Peyer's patch (tissue), 4 donors: Measurements from ENCODE around the gene CCDC15. TPM values are rescaled to one million over a fixed set of nuclear protein-coding genes. Genes with fewer than 3 reads are reported as not detected.

Source experiments
- DNase-seq, 3 donors: peaks; one replicate each; pipeline ENCODE4 v3.0.0-alpha.2; 2017 to 2019
- H3K27ac ChIP-seq, 4 donors: fragments of 200-600 bp; sonication (generic); one replicate each; pipeline ENCODE4 v1.5.1; 2016 to 2019
- H3K27me3 ChIP-seq, 2 donors: fragments of 200-600 bp; sonication (generic); one replicate each; pipeline ENCODE4 v1.5.1; 2019
- H3K36me3 ChIP-seq, 3 donors: fragments of 200-600 bp; sonication (generic); one replicate each; pipeline ENCODE4 v1.5.1; 2016 to 2019
- H3K4me1 ChIP-seq, 4 donors: fragments of 200-600 bp; sonication (generic); one replicate each; pipeline ENCODE4 v1.5.1; 2016 to 2019
- H3K4me3 ChIP-seq, 4 donors: fragments of 200-600 bp; sonication (generic); 1 replicate in 3 of 4; 2 replicates in 1 of 4; pipeline ENCODE4 v1.5.1; 2016 to 2019; ENCODE audit warnings: mild to moderate bottlenecking in 1 of 4
- H3K9me3 ChIP-seq, 4 donors: fragments of 200-600 bp; sonication (generic); one replicate each; pipeline ENCODE4 v1.5.1; 2016 to 2019; ENCODE audit warnings: mild to moderate bottlenecking in 1 of 4
- CTCF ChIP-seq, 6 experiments: fragments of 450-650 bp in 4 of 6; fragments of 200-600 bp in 2 of 6; sonication (generic) in 1 of 6; IDR thresholded peaks; one replicate each; pipeline ENCODE4 v1.5.1; 2017 to 2019; ENCODE audit warnings: antibody characterized with exemption in 6 of 6, mild to moderate bottlenecking in 3 of 6, moderate library complexity in 1 of 6
- POLR2A ChIP-seq, 2 donors: fragments of 450-650 bp; IDR thresholded peaks; one replicate each; pipeline ENCODE4 v1.5.1; 2017; ENCODE audit warnings: antibody characterized with exemption in 2 of 2, mild to moderate bottlenecking in 2 of 2, moderate library complexity in 2 of 2
- total RNA-seq, 4 donors: library from RNA; depleted of rRNA; stranded (reverse); fragments of >200 nt; gene quantifications; one replicate each; pipeline ENCODE4 v1.1.0, GENCODE V29; 2016

CCDC15 gene
- total RNA-seq, 4 donors from 2014 or later = 0.35 to 7.4 (median 1.8) TPM

- H3K27me3 ChIP-seq = no peaks in the 10 kb centered on the region
- no peak for DNase-seq
- H3K4me1 ChIP-seq = no peaks in the 10 kb centered on the region
- H3K4me3 ChIP-seq = no peak overlapping the region
- no peaks in the 10 kb centered on the region for H3K9me3 ChIP-seq
- H3K36me3 ChIP-seq = no peaks in the 10 kb centered on the region
- TF ChIP-seq POLR2A (IDR thresholded peaks at IDR 0.05) (no peak), CTCF (IDR thresholded peaks at IDR 0.05) (no peak)
- H3K27ac ChIP-seq = no peak overlapping the region
These were observed 136.8 kb downstream of the CCDC15 start for GRCh38 chr11:125090816-125091215.

Other genes with a start within 250 kb of the CCDC15 start
- gene NRGN, start 214.3 kb upstream of the CCDC15 start, total RNA-seq = 10 to 100 TPM in 1 of 4 donors, under 1 TPM in 1, not detected in 2; 0.67 to 10.7 TPM
- gene VSIG2, start 201.9 kb upstream of the CCDC15 start, total RNA-seq = not detected
- 10 to 100 TPM in 1 of 4 donors, 1 to 10 TPM in 3; 1.2 to 11.1 (median 6.6) TPM for gene ESAM, start 191.9 kb upstream of the CCDC15 start, total RNA-seq
- 10 to 100 TPM; 16.5 to 33.8 (median 17.3) TPM for gene MSANTD2, start 153.8 kb upstream of the CCDC15 start, total RNA-seq
- 10 to 100 TPM in 2 of 4 donors, 1 to 10 TPM in 2; 3.6 to 49.5 (median 16.1) TPM for gene ROBO3, start 88.8 kb upstream of the CCDC15 start, total RNA-seq
- 10 to 100 TPM in 1 of 4 donors, 1 to 10 TPM in 3; 3.7 to 20.6 (median 5.4) TPM for gene ROBO4, start 56.3 kb upstream of the CCDC15 start, total RNA-seq
- gene HEPN1, start 35.0 kb upstream of the CCDC15 start, total RNA-seq = not detected
- 1 to 10 TPM in 1 of 4 donors, under 1 TPM in 1, not detected in 2; 0.67 to 1.7 TPM for gene HEPACAM, start 18.2 kb upstream of the CCDC15 start, total RNA-seq
- gene SLC37A2, start 109.1 kb downstream of the CCDC15 start, total RNA-seq = 1 to 10 TPM in 3 of 4 donors, under 1 TPM in 1; 0.88 to 6.6 (median 2.6) TPM
- 10 to 100 TPM; 11.4 to 19.2 (median 15.4) TPM for gene TMEM218, start 157.4 kb downstream of the CCDC15 start, total RNA-seq
- 1 to 10 TPM in 2 of 4 donors, not detected in 2; 1.4 to 8.3 TPM for gene PKNOX2, start 210.5 kb downstream of the CCDC15 start, total RNA-seq